GM19452 (cell line): ENCODE data around the gene UBAP1L.
"Not testable (repeated sequence)": the region's sequence is repeated elsewhere in the genome, so short reads cannot be mapped to it uniquely, and the experiment has no call there.

Experiments
- ATAC-seq: cut with Tn5 transposase; IDR thresholded peaks from one replicate; pipeline ENCODE4 v1.9.1; 2021; ENCODE audit not compliant: unreplicated experiment

The UBAP1L gene

DNA sequence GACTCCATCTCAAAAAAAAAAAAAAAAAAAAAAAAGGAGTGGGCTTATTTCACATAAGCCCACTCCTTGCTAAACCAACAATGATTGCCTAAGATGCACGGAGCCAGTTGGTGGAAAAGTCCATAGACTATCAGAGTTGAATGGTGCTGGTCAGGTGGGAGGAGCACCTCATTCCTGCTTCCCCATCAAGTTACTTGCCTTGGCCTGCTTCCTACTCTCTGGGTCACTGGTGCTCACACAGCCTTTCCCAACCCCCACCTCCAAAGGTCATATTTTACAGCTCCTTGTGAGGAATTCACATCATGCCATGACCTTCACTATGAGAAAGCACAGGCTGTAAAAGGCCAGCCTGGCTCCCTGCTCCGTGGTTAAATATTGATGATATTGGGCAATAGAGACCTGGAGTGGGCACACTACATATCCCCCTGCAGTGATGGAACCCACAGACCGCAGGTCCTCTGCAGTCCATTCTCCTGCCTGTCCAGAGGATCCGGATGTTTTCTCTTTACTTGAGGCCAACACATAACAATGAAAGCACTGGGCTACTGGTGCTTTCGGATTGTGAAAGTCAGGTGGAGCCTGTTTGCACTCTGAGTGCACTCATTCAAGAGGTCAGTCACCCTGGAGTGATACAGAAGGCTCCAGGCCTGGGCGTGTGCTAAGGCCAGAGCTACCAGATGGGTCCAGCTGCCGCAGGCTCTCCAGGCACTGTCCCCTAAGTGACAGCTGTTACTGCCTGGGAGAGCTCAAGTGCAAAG is 70.1 kb downstream of the UBAP1L start, which contains the start of gene SLC51B:
SLC51B (plus strand) TSS at position 664 of the 758 bp plus-strand sequence. CDS start 4,618 bp downstream, outside the sequence.
- ATAC-seq: no peak

GRCh38 chr15:65044218-65044617 is 70.8 kb downstream of the UBAP1L start:
- ATAC-seq: not testable (repeated sequence)

DNA sequence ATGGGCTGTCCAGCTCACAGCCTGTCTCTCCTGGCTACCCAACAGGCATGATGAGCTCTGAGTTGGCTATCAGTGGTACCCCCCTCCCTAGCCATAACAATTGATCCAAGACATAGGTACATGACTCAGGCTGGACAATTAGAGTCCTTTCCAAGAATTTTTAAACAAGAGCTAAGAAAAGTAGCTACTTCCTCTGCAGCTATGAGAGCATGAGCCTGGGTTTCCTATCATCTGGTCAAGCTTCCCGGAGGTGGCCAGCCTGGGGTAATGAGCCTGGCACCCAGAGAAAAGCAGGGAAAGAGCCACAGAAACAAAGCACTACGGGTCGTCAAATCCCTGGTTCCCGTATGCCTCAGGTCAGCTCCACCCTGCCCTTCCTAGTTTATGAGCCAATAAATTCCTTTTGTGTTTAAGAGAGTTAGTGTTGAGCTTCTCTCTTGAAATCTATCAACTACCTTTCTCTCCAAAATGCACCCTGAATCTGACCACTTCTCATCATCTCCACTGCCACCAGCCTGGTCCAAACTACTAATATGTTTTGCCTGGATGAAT is 72.1 kb downstream of the UBAP1L start:
- ATAC-seq: no peak
